Activated CD4-positive, alpha-beta T cell treated with anti-CD3 and anti-CD28 coated beads, Interleukin-2, Interleukin-4, amounts not matched to agents 100 ng/mL and 50 ng/mL, durations not matched to agents 16 hours and 8 hours (primary cell): ENCODE data around the gene MRO.
"Not testable (repeated sequence)": the region's sequence is repeated elsewhere in the genome, so short reads cannot be mapped to it uniquely, and the experiment has no call there.

Source experiments
- DNase-seq: peaks from one replicate; pipeline ENCODE4 v3.0.0-alpha.2; 2020; ENCODE audit warnings: low spot score

MRO gene

DNA sequence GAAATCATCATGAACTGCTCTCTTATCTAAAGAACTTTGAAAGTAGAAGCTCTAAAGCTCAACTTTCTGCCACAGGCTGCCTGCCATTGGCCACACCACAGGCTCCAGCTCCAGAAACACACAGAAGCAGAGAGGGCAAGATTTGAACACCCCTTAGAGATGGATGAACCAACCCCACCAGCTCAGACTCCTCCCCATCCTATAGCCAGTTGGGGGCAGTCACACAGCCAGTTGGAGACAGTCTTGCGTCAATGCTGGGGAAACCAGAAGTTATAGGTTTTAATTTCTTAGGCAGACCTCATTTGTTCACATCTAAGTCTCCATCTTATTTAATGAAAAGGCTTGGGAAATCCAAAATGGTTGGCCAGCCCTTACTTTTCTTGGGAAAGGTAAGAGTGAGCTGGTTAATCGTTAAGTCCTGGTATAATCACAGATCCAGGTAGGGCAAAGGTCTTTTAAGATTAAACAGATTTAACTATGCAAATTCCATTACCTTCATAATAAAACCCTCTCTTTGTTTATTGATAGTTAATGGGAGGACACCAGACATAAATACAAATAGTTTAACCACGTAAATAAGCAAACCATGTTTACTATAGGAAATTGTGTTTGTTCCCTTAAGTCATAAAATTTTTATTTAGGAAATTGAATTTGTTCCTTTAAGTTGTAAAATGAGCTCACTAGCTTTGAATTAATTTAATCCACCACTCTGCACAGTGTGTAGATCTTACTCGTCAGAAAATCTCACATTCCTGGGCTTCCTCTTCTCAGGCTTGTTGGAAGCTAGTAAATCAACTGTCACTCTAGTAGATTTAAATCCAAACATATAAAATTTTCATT lies 28.0 kb downstream of the MRO start:
- DNase-seq, result no peak

- no peak for DNase-seq
Observed at GRCh38 chr18:50790948-50791347, 28.9 kb downstream of the MRO start.

- DNase-seq, result no peak
Observed at GRCh38 chr18:50790241-50790640, 29.6 kb downstream of the MRO start.

DNA sequence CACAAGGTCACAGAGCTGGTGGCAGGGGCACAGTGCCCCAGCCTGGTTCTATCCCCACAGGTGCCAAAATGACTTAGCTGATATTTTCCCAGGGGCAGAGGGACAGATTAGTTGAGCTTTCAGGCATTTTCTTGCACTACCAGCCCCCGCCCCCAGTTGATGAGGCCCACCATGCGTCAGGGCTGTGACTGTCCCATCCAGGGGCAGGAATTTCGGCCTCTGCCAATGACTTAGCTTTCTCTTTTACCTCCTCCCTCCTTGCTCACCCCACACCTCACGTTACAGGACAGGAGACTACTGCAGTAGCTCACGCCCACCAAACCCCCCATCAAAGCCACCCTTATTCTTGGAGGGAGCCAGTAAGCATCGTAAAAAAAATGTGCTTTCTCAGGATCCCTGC lies 31.5 kb downstream of the MRO start:
- no peak for DNase-seq

GRCh38 chr18:50786864-50787263 lies 33.0 kb downstream of the MRO start:
- no peak for DNase-seq

DNA sequence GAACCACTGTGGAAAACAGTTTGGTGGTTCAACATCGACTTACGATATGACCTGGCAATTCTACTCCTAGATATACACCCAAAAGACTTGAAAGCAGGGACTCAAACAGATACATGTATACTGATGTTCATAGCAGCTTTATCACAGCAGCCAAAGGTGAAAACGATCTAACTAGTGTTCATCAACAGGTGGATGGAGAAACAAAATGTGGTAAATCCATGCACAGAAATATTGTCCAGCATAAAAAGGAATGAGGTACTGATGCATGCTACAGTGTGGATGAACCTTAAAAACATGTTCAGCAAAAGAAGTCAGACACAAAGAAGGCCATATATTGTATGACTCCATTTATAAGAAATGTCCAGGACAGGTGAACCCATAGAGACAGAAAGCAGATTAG lies 36.3 kb downstream of the MRO start:
- no peak for DNase-seq

DNA sequence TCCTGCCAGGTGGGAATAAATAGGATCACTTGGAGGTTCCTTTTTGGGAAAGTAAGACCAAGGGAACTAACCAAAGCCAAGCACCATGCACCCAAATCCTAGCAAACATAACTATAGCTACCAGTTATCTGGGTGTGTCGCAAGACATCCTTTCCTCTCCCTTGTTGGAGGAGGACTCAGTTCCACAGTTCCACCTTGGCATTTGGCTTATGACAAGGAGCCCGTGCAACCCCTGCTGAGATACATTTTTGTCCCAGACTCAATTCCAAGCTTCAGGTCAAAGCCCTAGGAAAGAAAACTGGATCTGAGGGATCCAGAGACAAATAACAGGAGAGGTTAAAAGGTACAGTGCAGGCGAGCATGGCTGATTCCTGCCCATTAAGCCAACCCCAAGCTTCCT lies 40.8 kb downstream of the MRO start:
- not testable (repeated sequence) for DNase-seq

GRCh38 chr18:50776383-50776782 lies 43.4 kb downstream of the MRO start:
- DNase-seq, result no peak

GRCh38 chr18:50775726-50776125 lies 44.1 kb downstream of the MRO start:
- no peak for DNase-seq

DNA sequence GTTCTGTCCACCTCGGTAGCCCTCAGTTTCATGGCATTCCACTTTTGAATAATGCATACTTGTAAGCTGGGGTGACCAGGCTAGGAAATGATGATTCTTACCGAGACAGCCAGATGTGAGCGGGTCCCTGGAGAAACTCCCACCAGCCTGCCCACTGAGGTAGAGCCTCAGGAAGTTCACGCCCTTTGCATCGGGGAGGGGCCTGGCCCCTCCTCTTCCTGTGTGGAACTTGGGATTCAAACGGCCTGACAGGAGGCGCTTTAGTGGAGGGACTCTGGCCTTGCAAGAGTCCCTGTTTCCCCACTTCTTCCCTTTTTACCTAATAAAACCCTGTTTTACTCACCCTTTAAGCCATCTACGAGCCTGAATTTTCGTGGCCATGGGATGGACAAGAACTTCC lies 44.6 kb downstream of the MRO start:
- DNase-seq, result no peak

- no peak for DNase-seq
Observed at GRCh38 chr18:50769463-50769862, 50.4 kb downstream of the MRO start.

DNA sequence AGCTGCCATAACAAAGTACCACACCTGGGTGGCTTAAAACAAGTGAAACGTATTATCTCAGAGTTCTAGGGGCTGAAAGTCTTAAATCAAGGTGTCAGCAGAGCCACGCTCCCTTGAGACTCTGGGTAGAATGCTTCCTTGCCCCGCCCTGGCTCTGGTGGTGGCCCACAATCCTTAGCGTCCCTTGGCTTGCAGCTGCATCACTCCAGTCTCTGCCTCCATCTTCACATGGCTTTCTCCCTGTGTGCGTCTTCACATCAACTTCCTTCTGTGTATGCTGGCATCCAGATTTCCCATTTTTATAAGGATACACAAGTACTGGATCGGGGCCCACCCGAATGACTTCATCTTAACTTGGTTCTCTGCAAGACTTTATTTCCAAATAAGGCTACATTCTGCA lies 62.5 kb downstream of the MRO start:
- no peak for DNase-seq

DNA sequence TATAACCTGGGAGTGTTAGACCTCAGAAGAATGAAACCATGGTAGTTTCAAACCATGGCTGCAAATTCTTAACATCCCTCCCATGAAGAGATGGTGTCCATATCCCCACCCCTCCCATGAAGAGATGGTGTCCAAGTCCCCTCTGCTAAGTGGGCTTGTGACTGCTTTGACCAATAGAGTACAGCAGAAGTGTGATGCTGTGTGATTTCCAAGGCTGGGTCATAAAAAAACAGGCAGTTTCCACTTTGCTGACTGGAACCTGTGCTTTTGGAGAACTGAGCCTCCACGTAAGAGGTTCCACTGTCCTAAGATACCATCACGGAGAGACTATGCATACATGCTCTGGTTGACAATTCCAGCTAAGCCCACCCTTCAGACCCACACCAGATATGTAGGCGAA lies 65.5 kb downstream of the MRO start:
- DNase-seq, result no peak

- no peak for DNase-seq
Observed at GRCh38 chr18:50753311-50753710, 66.5 kb downstream of the MRO start.

DNA sequence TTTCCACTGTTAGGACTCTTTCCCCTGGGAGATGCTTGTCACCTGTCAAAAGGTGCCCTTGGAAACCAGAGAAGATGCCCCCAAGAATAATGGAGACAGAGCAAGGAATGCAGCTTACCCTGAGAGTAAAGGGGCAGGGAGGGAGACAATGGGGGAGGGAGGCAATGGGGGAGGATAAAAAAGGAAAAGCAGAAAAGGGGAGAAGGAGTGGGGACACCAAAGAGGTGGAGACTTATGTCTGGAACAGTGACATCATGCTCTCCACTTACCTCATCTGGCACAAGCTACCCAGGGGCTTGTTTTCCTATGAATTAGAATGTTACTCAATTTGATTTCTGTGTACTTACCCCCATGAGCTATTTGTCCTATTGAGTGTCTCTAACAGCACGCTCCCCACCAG lies 67.9 kb downstream of the MRO start:
- no peak for DNase-seq

- no peak for DNase-seq
Observed at GRCh38 chr18:50751490-50751889, 68.3 kb downstream of the MRO start.

GRCh38 chr18:50750546-50750945 lies 69.3 kb downstream of the MRO start:
- DNase-seq, result no peak

- DNase-seq, result no peak
Observed at GRCh38 chr18:50749945-50750344, 69.9 kb downstream of the MRO start.

DNA sequence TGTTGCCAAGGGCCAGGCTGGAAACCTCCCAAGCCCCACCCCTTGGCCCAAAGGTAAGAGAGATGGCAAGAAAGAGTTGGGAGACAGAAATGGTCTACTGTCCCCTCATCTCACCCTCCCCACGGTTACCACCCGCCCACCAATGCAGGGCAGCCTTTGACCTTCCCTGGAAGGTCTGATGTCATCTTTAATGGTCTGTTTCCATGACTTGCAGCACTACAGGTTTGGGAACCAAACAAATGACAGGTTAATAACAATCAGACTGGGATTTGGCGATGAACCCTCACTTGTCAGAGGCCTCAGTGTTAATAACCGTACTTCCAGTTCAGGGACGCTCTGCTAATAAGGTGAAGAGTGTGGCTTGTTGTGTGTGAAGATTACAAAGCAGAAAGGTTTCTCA lies 70.4 kb downstream of the MRO start:
- no peak for DNase-seq

GRCh38 chr18:50748243-50749229 lies 71.3 kb downstream of the MRO start:
- no peak for DNase-seq

DNA sequence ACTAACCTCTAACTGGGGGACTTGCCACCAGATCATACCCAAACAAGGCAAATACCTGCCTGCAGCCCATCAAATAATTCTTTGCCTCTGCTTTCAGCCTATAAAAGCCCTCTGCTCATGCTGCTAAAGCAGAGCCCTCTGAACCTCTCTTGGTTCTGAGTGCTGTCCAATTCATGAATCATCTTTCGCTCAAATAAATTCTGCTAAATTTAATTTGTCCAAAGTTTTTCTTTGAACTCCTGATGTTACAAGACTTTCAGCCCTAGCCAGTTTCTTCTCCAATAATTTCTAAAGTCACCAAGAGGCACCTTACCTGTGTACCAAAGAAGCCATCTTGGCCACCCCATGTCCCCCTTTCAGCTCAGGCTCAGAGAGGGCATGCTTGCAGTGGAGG lies 72.0 kb downstream of the MRO start:
- no peak for DNase-seq

DNA sequence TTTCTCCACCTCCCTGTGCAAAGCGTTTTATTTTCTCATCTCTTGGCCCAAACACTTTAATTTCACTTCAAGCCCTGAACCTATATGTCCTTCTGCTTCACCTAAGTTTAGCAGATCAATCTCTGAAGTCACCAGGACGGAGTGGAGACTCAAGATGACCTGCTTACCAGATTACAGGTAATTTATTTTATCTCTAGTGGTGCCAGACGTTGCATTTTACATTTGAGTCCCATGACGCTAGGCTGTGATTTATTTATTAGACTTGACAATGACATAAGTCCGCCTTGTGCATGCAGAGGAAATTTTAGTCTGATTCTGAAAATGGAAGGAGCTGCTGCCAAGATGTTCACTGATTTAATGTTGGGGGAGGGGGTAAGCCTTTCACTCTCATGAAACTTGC lies 73.9 kb downstream of the MRO start:
- no peak for DNase-seq
